Transverse colon (tissue), 4 donors: Measurements from ENCODE around the gene ALS2CL.

Source experiments
- CTCF ChIP-seq, 5 experiments: fragments of 200-600 bp in 3 of 5; fragments of 450-650 bp in 2 of 5; sonication (generic) in 3 of 5; IDR thresholded peaks; 1 replicate in 2 of 5; 2 replicates in 3 of 5; pipeline ENCODE4 v1.5.1; 2016 to 2017; ENCODE audit warnings: antibody characterized with exemption in 5 of 5, inconsistent platforms in 3 of 5, mild to moderate bottlenecking in 2 of 5, moderate library complexity in 1 of 5
- EP300 ChIP-seq: sonication (generic); formaldehyde crosslinking; IDR thresholded peaks from one replicate; pipeline ENCODE4 v1.6.1; 2017; ENCODE audit warnings: antibody characterized with exemption, low read depth
- POLR2A ChIP-seq: fragments of 450-650 bp; IDR thresholded peaks from one replicate; pipeline ENCODE4 v1.6.1; 2016; ENCODE audit warnings: antibody characterized with exemption, mild to moderate bottlenecking, moderate library complexity
- POLR2AphosphoS5 ChIP-seq, 3 donors: sonication (generic); formaldehyde crosslinking; IDR thresholded peaks; one replicate each; pipeline ENCODE4 v1.6.1; 2016; ENCODE audit warnings: antibody characterized with exemption in 3 of 3

- no peak for TF ChIP-seq CTCF (IDR thresholded peaks at IDR 0.05)
- TF ChIP-seq EP300 = no peak
- TF ChIP-seq POLR2A = no peak
- no peak for TF ChIP-seq POLR2AphosphoS5 (IDR thresholded peaks at IDR 0.05)
These were observed 7.3 kb upstream of the ALS2CL start for GRCh38 chr3:46700772-46701171.
